ENCODE measurements around the gene TGFBR3.
"Not testable (repeated sequence)": the region's sequence is repeated elsewhere in the genome, so short reads cannot be mapped to it uniquely, and the experiment has no call there.

TGFBR3 gene

GRCh38 chr1:91689641-91690481 is 196.1 kb downstream of the TGFBR3 start:
- no peak for DNase-seq (ENCODE audit: low read depth in 3 of 3)

GRCh38 chr1:91687452-91687851 is 198.5 kb downstream of the TGFBR3 start:
- DNase-seq (ENCODE audit: low read depth in 3 of 3), result no peak

- DNase-seq (ENCODE audit: low read depth in 3 of 3), result no peak
These were observed 200.0 kb downstream of the TGFBR3 start for GRCh38 chr1:91685994-91686393.

GRCh38 chr1:91684481-91685196 is 201.3 kb downstream of the TGFBR3 start:
- DNase-seq (ENCODE audit: low read depth in 3 of 3), result no peak

- no peak for DNase-seq (ENCODE audit: low read depth in 3 of 3)
These were observed 202.4 kb downstream of the TGFBR3 start for GRCh38 chr1:91683598-91683951.

- no peak for DNase-seq (ENCODE audit: low read depth in 3 of 3)
These were observed 202.9 kb downstream of the TGFBR3 start for GRCh38 chr1:91682882-91683597.

- DNase-seq (ENCODE audit: low read depth in 3 of 3), result no peak
These were observed 205.3 kb downstream of the TGFBR3 start for GRCh38 chr1:91680556-91681155.

GRCh38 chr1:91679446-91679845 is 206.5 kb downstream of the TGFBR3 start:
- no peak for DNase-seq (ENCODE audit: low read depth in 3 of 3)

GRCh38 chr1:91676030-91676429 is 209.9 kb downstream of the TGFBR3 start:
- DNase-seq (ENCODE audit: low read depth in 3 of 3), result no peak

GRCh38 chr1:91674107-91674506 is 211.8 kb downstream of the TGFBR3 start:
- DNase-seq (ENCODE audit: low read depth in 3 of 3), result no peak

- no peak for DNase-seq (ENCODE audit: low read depth in 3 of 3)
These were observed 212.3 kb downstream of the TGFBR3 start for GRCh38 chr1:91673613-91674012.

- peak in 2 of 3 donors; percentile 23 to 26 for DNase-seq (ENCODE audit: low read depth in 3 of 3)
These were observed 213.3 kb downstream of the TGFBR3 start for GRCh38 chr1:91672601-91673161.

GRCh38 chr1:91670781-91671180 is 215.2 kb downstream of the TGFBR3 start:
- no peak for DNase-seq (ENCODE audit: low read depth in 3 of 3)

- DNase-seq (ENCODE audit: low read depth in 3 of 3), result no peak
These were observed 216.2 kb downstream of the TGFBR3 start for GRCh38 chr1:91669584-91670350.

GRCh38 chr1:91666651-91667050 is 219.3 kb downstream of the TGFBR3 start:
- not testable (repeated sequence) for DNase-seq (ENCODE audit: low read depth in 3 of 3)

- no peak for DNase-seq (ENCODE audit: low read depth in 3 of 3)
These were observed 224.8 kb downstream of the TGFBR3 start for GRCh38 chr1:91661121-91661520.

- DNase-seq (ENCODE audit: low read depth in 3 of 3), result no peak
These were observed 225.2 kb downstream of the TGFBR3 start for GRCh38 chr1:91660708-91661107.

GRCh38 chr1:91655912-91656449 is 230.0 kb downstream of the TGFBR3 start:
- no peak for DNase-seq (ENCODE audit: low read depth in 3 of 3)

- no peak for DNase-seq (ENCODE audit: low read depth in 3 of 3)
These were observed 232.8 kb downstream of the TGFBR3 start for GRCh38 chr1:91653183-91653582.

- no peak for DNase-seq (ENCODE audit: low read depth in 3 of 3)
These were observed 234.3 kb downstream of the TGFBR3 start for GRCh38 chr1:91651661-91652071.

GRCh38 chr1:91651243-91651642 is 234.7 kb downstream of the TGFBR3 start:
- DNase-seq (ENCODE audit: low read depth in 3 of 3), result no peak
